Activated CD8-positive, alpha-beta memory T cell treated with anti-CD3 and anti-CD28 coated beads, Interleukin-2, amount 10 ng/mL, durations not matched to agents 7 days and 5 days (primary cell): ENCODE results near the gene RNF217. TPM values are rescaled to one million over a fixed set of nuclear protein-coding genes. Genes with fewer than 3 reads are reported as not detected.

Experiments
- ATAC-seq: fragments of 150-1000 bp; cut with Tn5 transposase; one replicate; pipeline ENCODE4 v1.10.0; 2021; ENCODE audit warnings: moderate library complexity
- CTCF ChIA-PET: fragments of 350-600 bp; sonication (Branson Sonifier 250); formaldehyde crosslinking; loops from one replicate; lab custom pipeline; 2021; ENCODE audit warnings: antibody characterized with exemption; lab: Charles Lee
- DNase-seq: peaks from one replicate; pipeline ENCODE4 v3.0.0-alpha.2; 2020
- H3K27ac Mint-ChIP-seq: one replicate; pipeline ENCODE4 v1.8.0; 2021; ENCODE audit warnings: mild to moderate bottlenecking, mixed read lengths
- H3K27me3 Mint-ChIP-seq: one replicate; pipeline ENCODE4 v1.8.0; 2021; ENCODE audit warnings: mixed read lengths
- H3K36me3 Mint-ChIP-seq: one replicate; pipeline ENCODE4 v1.8.0; 2021; ENCODE audit warnings: mild to moderate bottlenecking, mixed read lengths
- H3K4me1 Mint-ChIP-seq: one replicate; pipeline ENCODE4 v1.8.0; 2021; ENCODE audit warnings: mixed read lengths
- H3K4me3 Mint-ChIP-seq: one replicate; pipeline ENCODE4 v1.8.0; 2021; ENCODE audit warnings: mild to moderate bottlenecking, moderate library complexity, mixed read lengths
- H3K9me3 Mint-ChIP-seq: one replicate; pipeline ENCODE4 v1.8.0; 2022; ENCODE audit warnings: low read depth, mixed read lengths
- total RNA-seq, 2 experiments: library from RNA; stranded (reverse); gene quantifications; one replicate each; pipeline ENCODE4 v1.2.3, GENCODE V29; 2021

RNF217 gene
- total RNA-seq, 2 experiments from 2014 or later: 0.70 TPM; not detected in 1

DNA sequence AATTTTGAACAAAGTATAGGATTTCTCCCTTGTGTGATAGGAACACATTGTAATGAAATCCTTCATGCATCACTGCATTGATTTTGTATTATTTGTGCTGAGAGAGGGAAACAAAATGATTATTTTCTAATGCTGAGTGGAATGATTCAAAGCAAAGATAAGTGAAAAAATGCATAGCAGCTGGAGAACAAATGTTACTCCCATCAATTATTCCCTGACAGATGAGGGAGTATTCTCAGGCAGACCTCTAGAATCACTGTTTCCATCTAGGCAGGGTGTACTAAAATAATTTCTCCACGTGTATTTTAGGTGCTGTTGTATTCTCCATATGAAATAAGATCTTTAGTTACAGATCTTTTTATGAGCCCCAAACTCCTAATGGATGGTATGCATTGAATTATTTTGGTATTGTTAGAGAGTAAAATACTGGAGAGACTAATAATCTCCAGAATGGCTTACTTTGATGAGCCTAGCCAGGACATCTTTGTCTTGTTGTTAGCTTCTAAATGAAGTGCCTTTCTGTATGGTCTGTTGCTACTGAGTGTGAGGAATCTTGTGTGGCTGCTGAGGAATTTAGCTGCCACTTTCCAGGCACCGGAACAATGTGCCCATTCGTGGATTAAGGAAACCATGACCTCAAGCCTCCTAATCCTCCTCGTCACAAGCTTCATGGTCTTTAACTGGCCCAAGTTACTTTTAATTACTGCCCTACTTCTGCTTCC lies 39.6 kb downstream of the RNF217 start:
- CTCF ChIA-PET: no interaction called here
- Mint-ChIP-seq H3K27me3 (no peaks in the 10 kb centered on the region), H3K27ac (no peak overlapping the region), H3K36me3 (no peaks in the 10 kb centered on the region), H3K9me3 (no peaks in the 10 kb centered on the region), H3K4me3 (no peak overlapping the region), H3K4me1 (no peaks in the 10 kb centered on the region)
- DNase-seq (no peak), ATAC-seq (no peak)

DNA sequence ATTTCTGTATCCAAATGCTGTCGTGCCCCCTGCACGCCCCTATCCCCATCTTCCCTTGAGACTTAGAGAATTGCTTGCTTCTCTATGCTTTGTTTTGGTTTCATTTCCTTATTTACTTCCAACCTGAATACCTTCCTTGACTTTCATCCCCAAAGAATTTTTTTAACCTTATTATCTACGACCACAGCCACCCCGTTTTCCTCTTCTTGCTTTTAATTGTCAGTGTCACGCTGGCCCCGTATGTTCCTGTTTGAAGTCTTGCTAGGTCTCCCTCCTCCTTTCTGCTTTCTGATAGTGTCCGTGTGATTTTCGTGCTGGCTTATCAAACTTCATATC lies 40.1 kb downstream of the RNF217 start:
- no peak for ATAC-seq
- Mint-ChIP-seq H3K27me3 (no peaks in the 10 kb centered on the region), H3K4me1 (no peaks in the 10 kb centered on the region), H3K4me3 (no peak overlapping the region), H3K9me3 (peaks cover under 1% of the 10 kb centered on the region), H3K36me3 (peaks cover under 1% of the 10 kb centered on the region), H3K27ac (no peak overlapping the region)
- no peak for DNase-seq
- CTCF ChIA-PET: no interaction called here

DNA sequence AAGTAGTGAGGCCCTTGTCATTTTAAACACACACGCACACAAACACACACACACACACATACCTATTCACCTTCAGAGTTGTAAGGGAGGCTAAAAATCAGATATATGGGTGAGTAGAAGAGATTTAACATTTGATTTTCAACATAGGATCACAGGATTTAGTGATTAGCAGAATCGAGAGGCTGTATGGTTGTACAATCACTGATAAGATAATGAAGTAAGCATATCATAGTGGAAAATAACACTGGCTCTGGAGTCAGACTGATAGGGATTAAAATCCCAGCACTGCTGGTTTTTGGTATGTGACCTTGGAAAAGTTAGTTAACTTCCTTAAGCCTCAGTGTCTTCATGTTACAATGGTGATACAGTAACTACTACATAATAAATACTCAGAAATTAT lies 40.8 kb downstream of the RNF217 start:
- CTCF ChIA-PET: no interaction called here
- H3K27ac Mint-ChIP-seq: no peak overlapping the region
- H3K4me1 Mint-ChIP-seq: no peaks in the 10 kb centered on the region
- DNase-seq (no peak), ATAC-seq (no peak)
- H3K9me3 Mint-ChIP-seq: peaks cover 2% of the 10 kb centered on the region
- no peaks in the 10 kb centered on the region for H3K27me3 Mint-ChIP-seq
- H3K36me3 Mint-ChIP-seq: peaks cover 2% of the 10 kb centered on the region
- H3K4me3 Mint-ChIP-seq: no peak overlapping the region

DNA sequence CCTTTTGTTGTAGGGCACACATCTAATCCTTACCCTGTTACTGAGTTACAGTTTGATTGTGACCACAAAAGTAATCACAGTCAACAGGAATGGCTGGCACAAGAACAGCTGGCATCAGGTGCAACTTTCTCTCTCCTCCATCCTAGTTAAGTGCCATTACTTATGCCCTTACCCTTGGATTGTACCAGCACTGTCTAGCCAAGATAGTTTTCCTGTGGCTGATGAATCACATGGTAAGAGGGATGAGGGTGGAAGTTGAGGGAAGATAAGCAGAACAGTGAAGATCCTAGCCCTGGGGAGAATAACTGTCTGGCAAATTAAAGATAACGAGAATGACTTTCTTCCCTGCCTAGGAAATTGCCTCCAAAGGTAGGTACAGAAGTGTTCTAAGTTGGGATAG lies 42.0 kb downstream of the RNF217 start:
- H3K9me3 Mint-ChIP-seq: peaks cover 2% of the 10 kb centered on the region
- H3K27me3 Mint-ChIP-seq: no peaks in the 10 kb centered on the region
- ATAC-seq: no peak
- peaks cover 2% of the 10 kb centered on the region for H3K36me3 Mint-ChIP-seq
- DNase-seq: no peak
- H3K4me1 Mint-ChIP-seq: no peaks in the 10 kb centered on the region
- no peak overlapping the region for H3K27ac Mint-ChIP-seq
- no peak overlapping the region for H3K4me3 Mint-ChIP-seq
- CTCF ChIA-PET: no interaction called here

DNA sequence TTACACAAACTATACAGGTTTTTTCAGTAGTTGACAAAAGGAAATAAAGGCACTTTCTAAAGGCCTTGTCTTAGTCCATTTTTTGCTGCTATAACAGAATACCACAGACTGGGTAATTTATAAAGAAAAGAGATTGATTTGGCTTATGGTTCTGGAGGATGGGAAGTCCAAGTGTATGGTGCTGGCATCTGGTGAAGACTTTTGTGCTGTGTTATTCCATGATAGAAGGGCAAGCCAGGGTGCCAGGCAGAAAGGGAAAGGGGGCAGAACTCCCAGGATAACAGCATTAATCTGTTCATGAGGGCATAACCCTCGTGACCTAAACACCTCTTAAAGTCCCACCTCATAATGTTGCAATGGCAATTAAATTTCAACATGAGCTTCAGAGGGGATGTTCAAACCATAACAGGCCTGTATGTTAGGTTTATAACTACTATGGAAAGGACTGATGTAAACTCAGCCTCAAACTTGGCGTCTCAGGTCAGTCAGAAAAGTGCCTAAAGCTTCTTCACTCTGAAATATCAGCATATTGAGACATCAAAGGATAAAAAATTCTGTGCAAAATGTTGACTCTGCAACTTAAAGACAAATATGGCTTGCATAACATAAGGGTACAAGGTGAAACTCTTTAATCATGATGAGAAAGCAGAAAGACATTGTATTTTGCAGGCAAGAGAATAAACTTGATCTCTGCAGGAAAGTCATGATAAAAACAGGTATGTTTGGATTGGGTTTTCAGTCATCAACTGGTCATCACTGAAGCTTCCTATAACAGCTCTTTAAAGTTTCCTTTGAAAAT lies 42.8 kb downstream of the RNF217 start:
- CTCF ChIA-PET: no interaction called here

DNA sequence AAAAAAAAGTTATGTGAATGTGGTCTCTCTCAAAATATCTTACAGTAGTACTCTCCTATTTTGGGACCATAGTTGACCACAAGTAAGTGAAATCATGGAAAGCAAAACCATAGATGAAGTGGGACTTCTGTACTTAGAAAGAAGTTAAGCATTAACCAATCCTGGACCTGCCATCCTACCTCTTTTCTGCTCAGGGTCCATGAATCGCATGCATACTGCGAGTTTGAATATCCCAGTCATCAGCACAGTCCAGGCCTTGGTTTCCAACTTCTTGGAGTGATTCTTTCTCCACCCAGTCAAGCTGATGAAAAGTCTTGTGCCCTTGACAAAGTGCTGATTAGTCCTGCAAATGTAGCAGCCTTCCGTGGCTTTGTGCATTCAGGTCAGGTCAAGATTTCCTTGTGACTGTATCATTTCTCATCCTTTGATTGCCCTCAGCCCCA lies 46.0 kb downstream of the RNF217 start:
- Mint-ChIP-seq H3K27ac (no peak overlapping the region), H3K9me3 (peaks cover 2% of the 10 kb centered on the region), H3K27me3 (peaks cover 3% of the 10 kb centered on the region), H3K4me3 (no peak overlapping the region), H3K36me3 (peaks cover 2% of the 10 kb centered on the region), H3K4me1 (no peaks in the 10 kb centered on the region)
- CTCF ChIA-PET: no interaction called here
- no peak for ATAC-seq
- DNase-seq: no peak

More for the DNA sequence above, 42.8 kb downstream of the RNF217 start:
- Mint-ChIP-seq H3K4me3 (no peak overlapping the region), H3K27me3 (no peaks in the 10 kb centered on the region), H3K27ac (no peak overlapping the region), H3K9me3 (peaks cover 2% of the 10 kb centered on the region), H3K4me1 (no peaks in the 10 kb centered on the region), H3K36me3 (peaks cover 2% of the 10 kb centered on the region)
- DNase-seq (no peak), ATAC-seq (no peak)

DNA sequence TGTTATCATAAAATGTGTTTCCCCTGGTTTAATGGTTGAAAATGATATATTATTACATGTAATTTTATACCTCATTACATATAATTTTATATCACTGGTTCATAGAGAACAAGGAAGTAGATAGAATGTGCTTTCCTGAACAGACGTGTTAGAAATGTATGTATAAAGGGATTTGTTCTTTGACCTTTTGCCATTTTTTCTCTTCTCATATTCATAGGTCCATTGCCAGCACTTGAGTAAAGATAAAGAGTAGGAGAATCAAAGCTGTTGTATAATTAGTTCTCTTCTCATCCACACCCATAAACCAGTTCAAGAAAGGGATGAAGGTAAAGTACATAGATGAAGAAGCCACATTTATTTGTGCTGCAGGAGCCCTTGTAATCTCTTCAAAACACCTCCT lies 46.7 kb downstream of the RNF217 start:
- no peak for DNase-seq
- no peak for ATAC-seq
- H3K4me3 Mint-ChIP-seq: no peak overlapping the region
- H3K36me3 Mint-ChIP-seq: peaks cover 2% of the 10 kb centered on the region
- peaks cover 3% of the 10 kb centered on the region for H3K27me3 Mint-ChIP-seq
- H3K27ac Mint-ChIP-seq: no peak overlapping the region
- CTCF ChIA-PET: no interaction called here
- peaks cover 2% of the 10 kb centered on the region for H3K9me3 Mint-ChIP-seq
- no peaks in the 10 kb centered on the region for H3K4me1 Mint-ChIP-seq

DNA sequence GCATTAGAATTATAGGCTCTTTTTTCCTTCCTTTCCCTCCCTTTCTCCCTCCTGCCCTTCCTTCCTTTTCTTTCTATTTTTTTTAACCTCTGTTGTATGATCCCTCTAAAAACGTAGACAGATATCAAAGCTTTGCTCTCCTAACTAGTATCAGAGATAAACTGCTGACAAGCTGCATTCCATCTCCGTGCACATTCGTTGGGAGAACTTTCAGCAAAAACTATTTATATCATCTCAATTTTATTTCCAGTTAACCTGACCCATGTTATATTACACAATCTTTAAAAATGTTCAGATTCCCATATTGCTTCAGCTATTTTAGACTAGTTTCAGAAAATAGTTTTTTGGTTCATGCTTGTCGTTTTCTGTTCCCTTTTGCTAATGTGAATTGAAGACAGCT lies 47.3 kb downstream of the RNF217 start:
- Mint-ChIP-seq H3K4me3 (no peak overlapping the region), H3K27ac (no peak overlapping the region), H3K27me3 (peaks cover 3% of the 10 kb centered on the region), H3K4me1 (peaks cover 1% of the 10 kb centered on the region), H3K36me3 (peaks cover 2% of the 10 kb centered on the region), H3K9me3 (peaks cover 2% of the 10 kb centered on the region)
- no peak for DNase-seq
- ATAC-seq: no peak
- CTCF ChIA-PET: interaction anchor here (0.6 kb wide), 1 partner anchor 982 kb away, joined by 3 read pairs; no protein-coding TSS in a partner anchor

DNA sequence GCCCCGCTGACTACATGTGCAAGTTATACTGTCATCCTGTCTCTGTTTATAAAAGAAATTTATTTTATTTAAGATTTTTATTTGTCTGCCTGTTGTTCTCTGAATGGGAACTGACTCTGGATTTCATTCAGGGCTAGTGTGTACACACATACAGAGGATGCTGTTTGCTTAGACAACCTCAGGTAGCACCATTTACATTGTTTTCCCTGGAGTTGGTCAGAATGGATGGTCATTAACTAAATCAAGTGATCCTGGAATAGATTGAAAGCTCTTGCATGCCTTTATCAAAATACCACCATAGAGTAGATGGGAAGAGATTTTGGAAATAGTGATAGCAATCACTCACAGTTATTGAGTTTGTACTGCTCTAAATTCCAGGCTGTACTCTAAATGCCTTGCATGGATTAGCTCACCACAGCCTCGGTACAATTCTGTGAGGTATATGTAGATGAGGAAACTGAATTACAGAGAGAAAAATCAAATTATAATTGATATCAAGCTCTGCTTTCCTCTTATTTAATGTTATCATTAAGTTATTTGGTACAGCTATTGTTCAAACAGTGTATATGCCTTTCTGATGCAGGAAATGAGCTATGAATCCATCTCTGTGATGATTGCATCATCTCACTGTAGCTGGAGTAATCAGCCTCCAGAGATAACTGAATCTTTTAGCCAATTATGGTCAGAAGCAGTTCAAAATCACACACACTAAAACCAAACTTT lies 51.9 kb downstream of the RNF217 start:
- ATAC-seq (no peak), DNase-seq (no peak)
- Mint-ChIP-seq H3K27ac (no peak overlapping the region), H3K4me3 (no peak overlapping the region), H3K27me3 (peaks cover 3% of the 10 kb centered on the region), H3K36me3 (no peaks in the 10 kb centered on the region), H3K4me1 (peaks cover 1% of the 10 kb centered on the region), H3K9me3 (no peaks in the 10 kb centered on the region)
- CTCF ChIA-PET: interaction anchor here (0.6 kb wide), 1 partner anchor 1856 kb away, joined by 3 read pairs; no protein-coding TSS in a partner anchor

DNA sequence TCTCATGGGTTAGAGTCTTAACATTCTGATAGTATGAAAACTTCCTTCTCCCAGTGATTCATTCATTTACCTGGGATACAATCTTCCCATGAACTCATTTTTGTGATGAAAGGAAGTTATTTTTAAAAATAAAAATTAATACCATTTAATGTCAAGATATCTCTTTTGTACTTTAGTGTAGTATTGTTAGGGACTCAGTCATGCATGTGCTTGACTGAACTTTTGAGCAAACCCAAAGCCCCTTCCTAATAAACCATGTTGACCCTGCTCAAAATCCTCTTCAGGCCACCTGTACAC lies 52.4 kb downstream of the RNF217 start:
- Mint-ChIP-seq H3K4me1 (peaks cover 1% of the 10 kb centered on the region), H3K9me3 (no peaks in the 10 kb centered on the region), H3K36me3 (no peaks in the 10 kb centered on the region), H3K27me3 (peaks cover 3% of the 10 kb centered on the region), H3K4me3 (no peak overlapping the region), H3K27ac (no peak overlapping the region)
- DNase-seq (no peak), ATAC-seq (no peak)
- CTCF ChIA-PET: no interaction called here

DNA sequence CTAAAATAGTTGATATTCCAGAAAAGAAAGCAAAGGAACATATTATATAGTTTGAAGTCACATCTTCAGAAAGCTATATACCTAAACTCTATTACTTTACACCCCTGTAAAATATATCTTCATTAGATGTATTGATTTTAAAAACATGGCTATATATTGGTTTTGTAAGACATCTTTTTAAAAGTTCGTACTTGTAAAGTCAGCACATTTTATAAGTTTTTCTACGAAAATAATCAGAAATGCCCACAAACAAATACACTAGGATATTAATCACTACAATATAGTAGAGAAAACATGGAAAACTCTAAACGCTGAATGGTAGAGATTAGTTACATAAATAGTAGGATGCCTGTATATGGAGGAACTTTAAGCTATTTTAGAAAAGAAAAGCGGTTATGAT lies 52.9 kb downstream of the RNF217 start:
- Mint-ChIP-seq H3K4me3 (no peak overlapping the region), H3K27ac (no peak overlapping the region), H3K36me3 (no peaks in the 10 kb centered on the region), H3K27me3 (peaks cover 3% of the 10 kb centered on the region), H3K9me3 (no peaks in the 10 kb centered on the region), H3K4me1 (peaks cover 1% of the 10 kb centered on the region)
- DNase-seq (no peak), ATAC-seq (no peak)
- CTCF ChIA-PET: no interaction called here

DNA sequence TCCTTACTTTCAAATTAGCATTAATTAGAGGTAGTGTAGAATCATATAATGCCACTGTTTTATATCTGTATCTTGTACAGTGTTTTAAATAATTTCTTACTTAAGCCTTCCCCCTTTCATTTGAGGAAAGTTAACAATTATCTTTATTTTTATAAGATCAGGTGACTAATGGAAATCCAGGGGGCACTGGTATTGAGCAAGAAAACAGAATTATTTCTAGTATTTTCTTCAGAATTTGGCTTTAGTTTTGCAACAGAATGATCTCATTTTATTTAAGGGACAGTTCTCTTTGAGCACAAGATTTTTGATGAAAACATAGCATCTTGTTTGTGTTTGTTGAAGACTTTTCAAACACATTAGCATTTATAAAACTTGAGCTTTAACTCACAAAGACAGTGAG lies 55.9 kb downstream of the RNF217 start:
- H3K27ac Mint-ChIP-seq: no peak overlapping the region
- CTCF ChIA-PET: no interaction called here
- ATAC-seq (no peak), DNase-seq (no peak)
- no peak overlapping the region for H3K4me3 Mint-ChIP-seq
- no peaks in the 10 kb centered on the region for H3K9me3 Mint-ChIP-seq
- H3K36me3 Mint-ChIP-seq: no peaks in the 10 kb centered on the region
- H3K27me3 Mint-ChIP-seq: no peaks in the 10 kb centered on the region
- H3K4me1 Mint-ChIP-seq: peaks cover 1% of the 10 kb centered on the region

DNA sequence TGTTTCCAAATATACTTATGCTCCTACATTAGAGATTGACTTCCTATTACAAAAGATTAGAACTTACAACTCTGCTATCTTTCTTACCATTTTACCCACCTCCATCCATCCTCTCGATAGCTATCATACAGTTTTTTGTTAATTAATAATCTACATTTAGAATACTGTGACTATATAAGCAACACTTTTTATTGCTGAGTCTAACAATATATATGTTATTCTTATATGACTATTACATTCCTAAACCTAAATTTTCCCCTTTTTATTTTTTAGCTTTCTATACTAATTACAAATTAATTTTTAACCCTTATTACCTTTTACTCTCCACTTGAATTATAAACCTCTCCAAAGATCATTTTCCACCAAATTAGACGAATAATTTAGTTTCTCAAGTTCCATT lies 57.0 kb downstream of the RNF217 start:
- Mint-ChIP-seq H3K4me3 (no peak overlapping the region), H3K36me3 (no peaks in the 10 kb centered on the region), H3K27me3 (no peaks in the 10 kb centered on the region), H3K9me3 (no peaks in the 10 kb centered on the region), H3K27ac (no peak overlapping the region), H3K4me1 (peaks cover 1% of the 10 kb centered on the region)
- no peak for DNase-seq
- no peak for ATAC-seq
- CTCF ChIA-PET: interaction anchor here (0.6 kb wide), 1 partner anchor 1461 kb away, joined by 3 read pairs; no protein-coding TSS in a partner anchor
